ENCODE data around the gene SLC39A7. TPM values are rescaled to one million over a fixed set of nuclear protein-coding genes. Genes with fewer than 3 reads are reported as not detected.

Gene SLC39A7
- total RNA-seq, 1 experiment from 2014 or later = 110 TPM

DNA sequence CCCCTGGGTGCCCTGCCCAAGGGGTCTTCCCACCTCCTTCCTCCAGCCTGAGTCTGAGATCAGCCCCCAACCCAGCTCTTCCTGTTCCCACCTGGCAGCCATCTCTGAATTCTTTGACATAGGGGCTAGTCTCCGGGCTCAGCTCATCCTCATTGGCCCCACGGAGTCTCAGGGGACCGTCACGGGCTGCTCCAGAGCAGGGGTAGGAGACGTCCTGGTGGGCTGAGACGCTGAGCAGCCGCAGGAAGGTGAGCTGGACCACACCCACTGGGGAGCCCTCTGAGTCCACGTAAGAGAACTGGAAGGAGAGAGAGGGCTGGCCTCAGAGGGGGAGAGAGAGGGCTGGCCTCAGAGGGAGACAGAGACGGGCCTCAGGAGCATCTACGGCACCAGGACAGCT lies 36.5 kb upstream of the SLC39A7 start:
- CTCF ChIA-PET = no interaction called here

DNA sequence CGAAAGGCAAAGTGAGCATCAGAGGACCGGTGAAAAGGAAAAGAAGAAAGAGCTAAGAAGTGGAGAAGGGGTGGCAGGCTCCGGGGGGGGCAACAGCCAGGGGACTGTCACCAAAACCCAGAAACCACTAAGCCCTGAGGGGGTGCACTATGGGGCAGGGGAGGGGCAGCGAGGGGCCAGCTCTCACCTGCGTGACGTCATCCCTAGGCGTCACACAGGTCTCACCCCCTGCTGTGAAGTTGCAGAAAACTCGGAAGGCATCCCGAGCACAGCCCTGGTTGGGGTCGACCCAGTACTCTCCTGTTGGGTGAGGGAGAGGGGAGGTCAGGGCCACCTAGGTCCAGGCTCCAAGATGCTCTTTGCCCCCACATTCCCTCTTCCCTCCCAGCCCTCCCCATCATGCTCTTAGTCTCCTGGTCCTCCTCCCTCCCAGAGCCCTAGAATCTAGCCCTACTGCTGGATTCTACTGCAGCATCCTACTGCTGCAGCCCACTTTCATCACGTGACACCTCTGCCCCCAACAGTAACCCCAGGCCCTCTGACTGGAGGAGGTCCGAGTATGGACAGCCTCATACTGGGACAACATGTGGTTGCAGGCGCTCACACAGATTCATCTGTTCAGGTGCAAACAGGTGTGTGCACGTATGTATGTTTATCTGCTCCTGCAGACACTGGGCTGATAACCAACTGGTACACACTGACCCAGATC lies 35.8 kb upstream of the SLC39A7 start:
- H3K4me3 ChIP-seq = no peak overlapping the region
- no peaks in the 10 kb centered on the region for H3K79me2 ChIP-seq (ENCODE audit: low read depth)
- no peaks in the 10 kb centered on the region for H4K20me1 ChIP-seq (ENCODE audit: insufficient read depth)
- ChIA-PET POLR2A (ENCODE audit: unreplicated experiment) (no interaction called here), CTCF (no interaction called here)
- BruUV-seq (replicated peaks) = no TSS peak
- no peak overlapping the region for H3K27ac ChIP-seq
- H3K36me3 ChIP-seq (ENCODE audit: low read depth) = no peaks in the 10 kb centered on the region
- intact Hi-C loops (cut with micrococcal nuclease; ENCODE audit: unreplicated experiment) = loop anchor here (5.0 kb wide), 1 partner anchor 82 kb away; no protein-coding TSS in a partner anchor
- TF ChIP-seq, protein P1, sequence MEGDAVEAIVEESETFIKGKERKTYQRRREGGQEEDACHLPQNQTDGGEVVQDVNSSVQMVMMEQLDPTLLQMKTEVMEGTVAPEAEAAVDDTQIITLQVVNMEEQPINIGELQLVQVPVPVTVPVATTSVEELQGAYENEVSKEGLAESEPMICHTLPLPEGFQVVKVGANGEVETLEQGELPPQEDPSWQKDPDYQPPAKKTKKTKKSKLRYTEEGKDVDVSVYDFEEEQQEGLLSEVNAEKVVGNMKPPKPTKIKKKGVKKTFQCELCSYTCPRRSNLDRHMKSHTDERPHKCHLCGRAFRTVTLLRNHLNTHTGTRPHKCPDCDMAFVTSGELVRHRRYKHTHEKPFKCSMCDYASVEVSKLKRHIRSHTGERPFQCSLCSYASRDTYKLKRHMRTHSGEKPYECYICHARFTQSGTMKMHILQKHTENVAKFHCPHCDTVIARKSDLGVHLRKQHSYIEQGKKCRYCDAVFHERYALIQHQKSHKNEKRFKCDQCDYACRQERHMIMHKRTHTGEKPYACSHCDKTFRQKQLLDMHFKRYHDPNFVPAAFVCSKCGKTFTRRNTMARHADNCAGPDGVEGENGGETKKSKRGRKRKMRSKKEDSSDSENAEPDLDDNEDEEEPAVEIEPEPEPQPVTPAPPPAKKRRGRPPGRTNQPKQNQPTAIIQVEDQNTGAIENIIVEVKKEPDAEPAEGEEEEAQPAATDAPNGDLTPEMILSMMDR (conservative IDR thresholded peaks at IDR 0.05) = no peak
- TF ChIP-seq EZH2 (IDR thresholded peaks at IDR 0.05; ENCODE audit: low read depth) = no peak
- H3K27me3 ChIP-seq (ENCODE audit: insufficient read depth, low read depth) = peaks cover 41% of the 10 kb centered on the region
- H3K9me3 ChIP-seq (ENCODE audit: insufficient read depth, low read depth) = no peaks in the 10 kb centered on the region
- no peaks in the 10 kb centered on the region for H3K9me2 ChIP-seq (ENCODE audit: insufficient read depth)
- H3K4me2 ChIP-seq = no peak overlapping the region
- no peak overlapping the region for H2AFZ ChIP-seq
- DNase-seq = no peak
- H3F3A ChIP-seq (ENCODE audit: insufficient read depth, low read depth) = no peaks in the 10 kb centered on the region
- peaks cover 4% of the 10 kb centered on the region for H3K4me1 ChIP-seq (replicated peaks; ENCODE audit: insufficient read depth)

More for the DNA sequence above, 36.5 kb upstream of the SLC39A7 start:
- Histone ChIP-seq H3K27me3 (ENCODE audit: insufficient read depth, low read depth) (peaks cover 44% of the 10 kb centered on the region), H3K4me3 (no peak overlapping the region), H3K9me3 (ENCODE audit: insufficient read depth, low read depth) (no peaks in the 10 kb centered on the region), H3K36me3 (ENCODE audit: low read depth) (no peaks in the 10 kb centered on the region), H3F3A (ENCODE audit: insufficient read depth, low read depth) (no peaks in the 10 kb centered on the region), H3K9me2 (ENCODE audit: insufficient read depth) (no peaks in the 10 kb centered on the region), H3K4me1 (replicated peaks; ENCODE audit: insufficient read depth) (peaks cover 4% of the 10 kb centered on the region), H3K27ac (no peak overlapping the region), H3K79me2 (ENCODE audit: low read depth) (no peaks in the 10 kb centered on the region), H2AFZ (no peak overlapping the region), H4K20me1 (ENCODE audit: insufficient read depth) (no peaks in the 10 kb centered on the region), H3K4me2 (no peak overlapping the region)
- intact Hi-C loops (cut with micrococcal nuclease; ENCODE audit: unreplicated experiment) = loop anchor here (5.0 kb wide), 1 partner anchor 83 kb away; no protein-coding TSS in a partner anchor
- DNase-seq = no peak
- POLR2A ChIA-PET (ENCODE audit: unreplicated experiment) = no interaction called here
- no peak for TF ChIP-seq EZH2 (IDR thresholded peaks at IDR 0.05; ENCODE audit: low read depth)
- TF ChIP-seq, protein P1 (conservative IDR thresholded peaks at IDR 0.05) = no peak
- no TSS peak for BruUV-seq (replicated peaks)

DNA sequence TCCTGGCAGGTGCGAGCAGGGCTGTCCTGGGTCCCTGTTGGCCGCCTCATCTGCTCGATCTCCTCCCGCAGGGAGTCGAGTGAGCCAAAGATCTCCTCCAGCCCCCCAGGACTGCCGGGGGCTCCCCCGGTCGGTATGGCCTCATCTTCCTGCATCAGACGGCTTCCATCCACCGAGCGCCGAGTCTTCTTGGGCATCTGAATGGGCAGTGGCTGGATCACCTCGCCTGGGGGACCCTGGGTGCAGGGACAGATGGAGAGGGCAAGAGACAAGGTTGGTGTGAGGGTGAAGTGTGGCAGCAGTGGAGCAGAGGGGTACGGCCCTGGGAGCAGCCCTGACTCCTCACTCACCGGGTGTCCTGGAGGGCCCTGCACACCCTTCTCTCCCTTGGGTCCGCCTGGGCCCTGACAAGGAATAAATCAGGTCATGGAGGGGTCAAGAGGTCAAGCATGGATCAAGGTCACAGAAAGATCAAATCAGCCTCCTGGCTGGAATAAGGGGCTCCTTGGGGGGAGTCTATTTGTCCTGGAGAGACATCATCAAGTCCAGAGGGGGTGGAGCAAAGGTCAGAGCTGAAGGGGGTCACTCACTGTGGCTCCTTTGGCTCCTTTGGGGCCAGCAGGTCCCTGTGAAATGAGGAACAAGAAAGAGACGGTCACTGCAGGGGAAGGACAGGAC lies 34.9 kb upstream of the SLC39A7 start:
- Histone ChIP-seq H3K36me3 (ENCODE audit: low read depth) (no peaks in the 10 kb centered on the region), H3K27me3 (ENCODE audit: insufficient read depth, low read depth) (peaks cover 40% of the 10 kb centered on the region), H3K9me3 (ENCODE audit: insufficient read depth, low read depth) (no peaks in the 10 kb centered on the region), H4K20me1 (ENCODE audit: insufficient read depth) (no peaks in the 10 kb centered on the region), H3K27ac (no peak overlapping the region), H3K4me3 (no peak overlapping the region), H3K79me2 (ENCODE audit: low read depth) (no peaks in the 10 kb centered on the region), H3K4me2 (no peak overlapping the region), H3K9me2 (ENCODE audit: insufficient read depth) (no peaks in the 10 kb centered on the region), H2AFZ (no peak overlapping the region), H3F3A (ENCODE audit: insufficient read depth, low read depth) (no peaks in the 10 kb centered on the region), H3K4me1 (replicated peaks; ENCODE audit: insufficient read depth) (peaks cover 4% of the 10 kb centered on the region)
- no peak for DNase-seq
- ChIA-PET POLR2A (ENCODE audit: unreplicated experiment) (interaction anchor here (0.8 kb wide), 1 partner anchor 44 kb away, joined by 6 read pairs; no protein-coding TSS in a partner anchor), CTCF (no interaction called here)
- no TSS peak for BruUV-seq (replicated peaks)
- no peak for TF ChIP-seq EZH2 (IDR thresholded peaks at IDR 0.05; ENCODE audit: low read depth)
- TF ChIP-seq, protein P1 (conservative IDR thresholded peaks at IDR 0.05) = no peak
- intact Hi-C loops (cut with micrococcal nuclease; ENCODE audit: unreplicated experiment) = no loop called here

All from PC-9 (cell line).